ENCODE measurements around the gene LRRFIP1. TPM values are rescaled to one million over a fixed set of nuclear protein-coding genes. Genes with fewer than 3 reads are reported as not detected.

Gene LRRFIP1
- total and polyA plus RNA-seq, 2 of the 13 experiments (the other 11 are each of a cell fraction or from before 2014, with no cell fraction given) = 15.9 to 40.5 TPM

DNA sequence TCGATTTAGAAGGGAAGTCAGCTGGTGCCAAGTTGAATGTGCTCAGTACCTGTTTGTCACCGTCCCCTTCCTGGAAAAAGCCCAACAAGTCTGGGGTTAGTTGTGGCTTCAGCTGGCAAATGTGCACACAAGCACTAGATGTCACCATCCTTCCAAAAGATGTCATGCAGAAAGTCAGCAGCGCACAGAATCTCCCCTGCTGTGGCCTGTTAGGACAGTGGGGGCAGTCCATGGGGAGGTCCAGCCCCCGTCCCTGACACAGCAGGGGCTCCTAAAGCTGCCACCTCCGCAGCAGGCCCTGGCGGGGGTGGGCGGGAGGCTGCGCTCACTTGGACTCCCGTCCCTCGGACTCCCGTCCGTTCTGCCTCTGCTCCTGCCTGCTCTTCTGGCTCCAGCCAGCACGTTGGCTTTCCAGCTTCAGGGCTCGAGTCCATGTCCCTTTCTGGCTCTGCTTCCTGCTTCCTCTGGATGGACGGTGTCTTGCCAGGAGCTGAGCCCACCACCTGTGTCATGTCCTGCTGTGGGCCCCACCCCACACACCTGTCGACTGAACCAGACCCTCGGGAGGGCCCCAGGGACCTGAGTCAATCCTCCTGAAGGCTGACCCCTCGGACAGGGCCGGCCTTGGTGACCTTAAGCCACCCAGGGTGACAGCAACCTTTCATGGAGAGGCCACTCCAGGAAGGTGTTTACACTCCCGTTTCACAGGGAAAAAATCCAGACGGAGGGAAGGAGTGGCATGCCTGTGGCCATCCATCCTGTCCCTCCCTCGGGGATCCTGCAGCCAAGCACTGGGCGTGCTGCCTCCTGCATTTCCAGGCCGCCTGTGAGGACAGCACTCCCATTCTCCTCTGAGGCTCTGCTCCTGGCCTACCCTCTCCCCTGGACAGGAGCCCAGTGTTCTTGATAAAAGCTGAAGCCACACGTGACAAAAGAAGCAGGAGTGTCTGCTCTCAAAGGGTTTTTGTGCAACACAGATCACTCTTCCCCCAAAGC lies 45.3 kb upstream of the LRRFIP1 start (continued):
- TF ChIP-seq, protein P1, sequence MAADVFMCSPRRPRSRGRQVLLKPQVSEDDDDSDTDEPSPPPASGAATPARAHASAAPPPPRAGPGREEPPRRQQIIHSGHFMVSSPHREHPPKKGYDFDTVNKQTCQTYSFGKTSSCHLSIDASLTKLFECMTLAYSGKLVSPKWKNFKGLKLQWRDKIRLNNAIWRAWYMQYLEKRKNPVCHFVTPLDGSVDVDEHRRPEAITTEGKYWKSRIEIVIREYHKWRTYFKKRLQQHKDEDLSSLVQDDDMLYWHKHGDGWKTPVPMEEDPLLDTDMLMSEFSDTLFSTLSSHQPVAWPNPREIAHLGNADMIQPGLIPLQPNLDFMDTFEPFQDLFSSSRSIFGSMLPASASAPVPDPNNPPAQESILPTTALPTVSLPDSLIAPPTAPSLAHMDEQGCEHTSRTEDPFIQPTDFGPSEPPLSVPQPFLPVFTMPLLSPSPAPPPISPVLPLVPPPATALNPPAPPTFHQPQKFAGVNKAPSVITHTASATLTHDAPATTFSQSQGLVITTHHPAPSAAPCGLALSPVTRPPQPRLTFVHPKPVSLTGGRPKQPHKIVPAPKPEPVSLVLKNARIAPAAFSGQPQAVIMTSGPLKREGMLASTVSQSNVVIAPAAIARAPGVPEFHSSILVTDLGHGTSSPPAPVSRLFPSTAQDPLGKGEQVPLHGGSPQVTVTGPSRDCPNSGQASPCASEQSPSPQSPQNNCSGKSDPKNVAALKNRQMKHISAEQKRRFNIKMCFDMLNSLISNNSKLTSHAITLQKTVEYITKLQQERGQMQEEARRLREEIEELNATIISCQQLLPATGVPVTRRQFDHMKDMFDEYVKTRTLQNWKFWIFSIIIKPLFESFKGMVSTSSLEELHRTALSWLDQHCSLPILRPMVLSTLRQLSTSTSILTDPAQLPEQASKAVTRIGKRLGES (CRISPR knock-in tag; IDR thresholded peaks at IDR 0.05; ENCODE audit: borderline replicate concordance) = no peak
- no peak for TF ChIP-seq SOX6 (IDR thresholded peaks at IDR 0.05)
- TF ChIP-seq SOX6 (CRISPR knock-in tag; IDR thresholded peaks at IDR 0.05) = no peak
- TF ChIP-seq, protein P2, sequence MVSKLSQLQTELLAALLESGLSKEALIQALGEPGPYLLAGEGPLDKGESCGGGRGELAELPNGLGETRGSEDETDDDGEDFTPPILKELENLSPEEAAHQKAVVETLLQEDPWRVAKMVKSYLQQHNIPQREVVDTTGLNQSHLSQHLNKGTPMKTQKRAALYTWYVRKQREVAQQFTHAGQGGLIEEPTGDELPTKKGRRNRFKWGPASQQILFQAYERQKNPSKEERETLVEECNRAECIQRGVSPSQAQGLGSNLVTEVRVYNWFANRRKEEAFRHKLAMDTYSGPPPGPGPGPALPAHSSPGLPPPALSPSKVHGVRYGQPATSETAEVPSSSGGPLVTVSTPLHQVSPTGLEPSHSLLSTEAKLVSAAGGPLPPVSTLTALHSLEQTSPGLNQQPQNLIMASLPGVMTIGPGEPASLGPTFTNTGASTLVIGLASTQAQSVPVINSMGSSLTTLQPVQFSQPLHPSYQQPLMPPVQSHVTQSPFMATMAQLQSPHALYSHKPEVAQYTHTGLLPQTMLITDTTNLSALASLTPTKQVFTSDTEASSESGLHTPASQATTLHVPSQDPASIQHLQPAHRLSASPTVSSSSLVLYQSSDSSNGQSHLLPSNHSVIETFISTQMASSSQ (IDR thresholded peaks at IDR 0.05; ENCODE audit: low read depth) = no peak; the same call in 1 of the 2 replicates
- TF ChIP-seq, protein P2 (CRISPR knock-in tag; IDR thresholded peaks at IDR 0.05; ENCODE audit: borderline replicate concordance) = no peak; the same call in 1 of the 2 replicates
- 0 out of 2 replicates have a peak, but pooled peaks have one; percentile 23 for TF ChIP-seq ETV5 (CRISPR knock-in tag; IDR thresholded peaks at IDR 0.05; ENCODE audit: borderline replicate concordance)
- TF ChIP-seq FOXK2 (IDR thresholded peaks at IDR 0.05) = 0 out of 2 replicates have a peak, but pooled peaks have one; percentile 42
- TF ChIP-seq, protein P3, sequence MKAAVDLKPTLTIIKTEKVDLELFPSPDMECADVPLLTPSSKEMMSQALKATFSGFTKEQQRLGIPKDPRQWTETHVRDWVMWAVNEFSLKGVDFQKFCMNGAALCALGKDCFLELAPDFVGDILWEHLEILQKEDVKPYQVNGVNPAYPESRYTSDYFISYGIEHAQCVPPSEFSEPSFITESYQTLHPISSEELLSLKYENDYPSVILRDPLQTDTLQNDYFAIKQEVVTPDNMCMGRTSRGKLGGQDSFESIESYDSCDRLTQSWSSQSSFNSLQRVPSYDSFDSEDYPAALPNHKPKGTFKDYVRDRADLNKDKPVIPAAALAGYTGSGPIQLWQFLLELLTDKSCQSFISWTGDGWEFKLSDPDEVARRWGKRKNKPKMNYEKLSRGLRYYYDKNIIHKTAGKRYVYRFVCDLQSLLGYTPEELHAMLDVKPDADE (CRISPR knock-in tag; IDR thresholded peaks at IDR 0.05) = no peak
- TF ChIP-seq FOXK1 (CRISPR knock-in tag; IDR thresholded peaks at IDR 0.05; ENCODE audit: borderline replicate concordance, low read depth) = peak; percentile 37; the same call in 1 of the 2 replicates
- 0 out of 2 replicates have a peak, but pooled peaks have one; percentile 49 for TF ChIP-seq ZNF773 (CRISPR knock-in tag; IDR thresholded peaks at IDR 0.05; ENCODE audit: borderline replicate concordance)
- peak; percentile 33; the same call in 1 of the 2 replicates for TF ChIP-seq GATAD2A (CRISPR knock-in tag; IDR thresholded peaks at IDR 0.05)
- TF ChIP-seq, protein P4, sequence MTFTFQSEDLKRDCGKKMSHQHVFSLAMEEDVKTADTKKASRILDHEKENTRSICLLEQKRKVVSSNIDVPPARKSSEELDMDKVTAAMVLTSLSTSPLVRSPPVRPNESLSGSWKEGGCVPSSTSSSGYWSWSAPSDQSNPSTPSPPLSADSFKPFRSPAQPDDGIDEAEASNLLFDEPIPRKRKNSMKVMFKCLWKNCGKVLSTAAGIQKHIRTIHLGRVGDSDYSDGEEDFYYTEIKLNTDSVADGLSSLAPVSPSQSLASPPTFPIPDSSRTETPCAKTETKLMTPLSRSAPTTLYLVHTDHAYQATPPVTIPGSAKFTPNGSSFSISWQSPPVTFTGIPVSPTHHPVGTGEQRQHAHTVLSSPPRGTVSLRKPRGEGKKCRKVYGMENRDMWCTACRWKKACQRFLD (CRISPR knock-in tag; IDR thresholded peaks at IDR 0.05; ENCODE audit: borderline replicate concordance) = peak; percentile 74; the same call in 1 of the 2 replicates
- TF ChIP-seq GABPB1 (CRISPR knock-in tag; IDR thresholded peaks at IDR 0.05) = peak; percentile 31; the same call in 1 of the 2 replicates
- peak; percentile 51; the same call in 1 of the 2 replicates for TF ChIP-seq ZNF225 (CRISPR knock-in tag; IDR thresholded peaks at IDR 0.05)
- no peak for TF ChIP-seq ZNF678 (CRISPR knock-in tag; IDR thresholded peaks at IDR 0.05)
- peak; percentile 90 for TF ChIP-seq ZBTB38 (CRISPR knock-in tag; IDR thresholded peaks at IDR 0.05)
- no peak for TF ChIP-seq ZBTB42 (CRISPR knock-in tag; IDR thresholded peaks at IDR 0.05)
- no peak for TF ChIP-seq NCOA5 (CRISPR knock-in tag; IDR thresholded peaks at IDR 0.05)
- peak; percentile 40 for TF ChIP-seq HOXA3 (CRISPR knock-in tag; IDR thresholded peaks at IDR 0.05)

Measured in HepG2 (cell line).